Mucosa of rectum (tissue), 2 donors: ENCODE results near the gene LIPG.

Experiments used
- H3K27ac ChIP-seq, 2 donors: one replicate each; pipeline ENCODE4 v1.7.0; 2013; ENCODE audit warnings: inconsistent platforms in 2 of 2, low read depth in 2 of 2, low read length in 2 of 2
- H3K27me3 ChIP-seq, 2 donors: one replicate each; pipeline ENCODE4 v1.7.0; 2013; ENCODE audit warnings: low read length in 2 of 2; ENCODE audit not compliant: control insufficient read depth in 2 of 2, insufficient read depth in 2 of 2
- H3K36me3 ChIP-seq, 2 donors: one replicate each; pipeline ENCODE4 v1.7.0; 2013; ENCODE audit warnings: low read length in 2 of 2; ENCODE audit not compliant: control insufficient read depth in 2 of 2, insufficient read depth in 2 of 2
- H3K4me1 ChIP-seq, 2 donors: one replicate each; pipeline ENCODE4 v1.7.0; 2013; ENCODE audit warnings: low read length in 2 of 2, mild to moderate bottlenecking in 1 of 2; ENCODE audit not compliant: control insufficient read depth in 2 of 2, insufficient read depth in 2 of 2
- H3K4me3 ChIP-seq, 2 donors: one replicate each; pipeline ENCODE4 v1.7.0; 2013; ENCODE audit warnings: low read length in 2 of 2
- H3K9ac ChIP-seq, 2 donors: one replicate each; pipeline ENCODE4 v1.7.0; 2013; ENCODE audit warnings: low read length in 2 of 2, low read depth in 1 of 2, mild to moderate bottlenecking in 1 of 2
- H3K9me3 ChIP-seq, 2 donors: one replicate each; pipeline ENCODE4 v1.7.0; 2013; ENCODE audit warnings: low read length in 2 of 2; ENCODE audit not compliant: control insufficient read depth in 2 of 2
- donor health status: healthy.
- donor health status: Normal muscosa, but diverticular disease.

Gene LIPG

GRCh38 chr18:49608366-49609255 is 46.8 kb downstream of the LIPG start:
- Histone ChIP-seq H3K27me3 (no peaks in the 10 kb centered on the region), H3K9me3 (peaks cover 0 to 3% of the 10 kb centered on the region in 2 donors), H3K4me3 (no peak overlapping the region), H3K27ac (no peak overlapping the region), H3K4me1 (peaks cover under 1 to 1% of the 10 kb centered on the region in 2 donors), H3K9ac (no peak overlapping the region), H3K36me3 (no peaks in the 10 kb centered on the region)

GRCh38 chr18:49609256-49610021 is 47.6 kb downstream of the LIPG start:
- H3K4me3 ChIP-seq, result no peak overlapping the region
- peaks cover 6 to 8% of the 10 kb centered on the region in 2 donors for H3K4me1 ChIP-seq
- H3K9me3 ChIP-seq, result peaks cover 0 to 3% of the 10 kb centered on the region in 2 donors
- no peaks in the 10 kb centered on the region for H3K36me3 ChIP-seq
- H3K27ac ChIP-seq, result no peak overlapping the region
- no peak overlapping the region for H3K9ac ChIP-seq
- no peaks in the 10 kb centered on the region for H3K27me3 ChIP-seq

- peaks cover 0 to 3% of the 10 kb centered on the region in 2 donors for H3K9me3 ChIP-seq
- H3K4me3 ChIP-seq, result no peak overlapping the region
- H3K27me3 ChIP-seq, result no peaks in the 10 kb centered on the region
- H3K27ac ChIP-seq, result no peak overlapping the region
- H3K36me3 ChIP-seq, result no peaks in the 10 kb centered on the region
- H3K9ac ChIP-seq, result no peak overlapping the region
- H3K4me1 ChIP-seq, result peaks cover 6 to 9% of the 10 kb centered on the region in 2 donors
These were observed 48.2 kb downstream of the LIPG start for GRCh38 chr18:49610022-49610445.

GRCh38 chr18:49611316-49611715 is 49.5 kb downstream of the LIPG start:
- no peak overlapping the region for H3K27ac ChIP-seq

DNA sequence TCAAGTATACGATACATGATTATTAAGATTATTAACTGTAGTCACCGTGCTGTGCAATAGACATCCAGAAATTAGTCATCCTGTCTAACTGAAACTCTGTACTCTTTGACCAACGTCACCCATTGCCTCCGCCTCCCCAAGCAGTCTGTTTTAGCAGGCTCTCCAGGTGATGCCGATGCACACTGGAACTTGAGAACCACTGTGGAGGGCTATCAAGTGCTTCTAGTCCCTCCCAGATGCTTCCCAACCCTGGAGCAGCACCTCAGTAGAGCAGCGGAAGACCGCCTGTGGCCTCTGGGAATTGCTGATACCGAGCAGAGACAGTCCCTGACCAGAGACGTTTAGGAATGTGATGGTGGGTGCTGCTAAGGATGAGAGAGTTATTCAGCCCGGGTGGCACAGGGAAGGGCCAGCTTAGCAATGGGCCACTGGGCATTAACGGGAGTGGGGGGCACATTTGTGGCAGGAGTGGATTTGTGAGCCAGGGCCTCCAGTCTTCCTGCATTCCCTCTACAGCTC is 50.7 kb downstream of the LIPG start:
- Histone ChIP-seq H3K9ac (no peak overlapping the region), H3K4me1 (peaks cover 6 to 9% of the 10 kb centered on the region in 2 donors), H3K27me3 (no peaks in the 10 kb centered on the region), H3K36me3 (no peaks in the 10 kb centered on the region), H3K27ac (no peak overlapping the region), H3K9me3 (no peaks in the 10 kb centered on the region), H3K4me3 (no peak overlapping the region)

More at GRCh38 chr18:49611316-49611715, 49.5 kb downstream of the LIPG start:
- H3K4me3 ChIP-seq, result no peak overlapping the region
- H3K27me3 ChIP-seq, result no peaks in the 10 kb centered on the region
- H3K9me3 ChIP-seq, result no peaks in the 10 kb centered on the region
- peaks cover 6 to 9% of the 10 kb centered on the region in 2 donors for H3K4me1 ChIP-seq
- no peaks in the 10 kb centered on the region for H3K36me3 ChIP-seq
- H3K9ac ChIP-seq, result no peak overlapping the region

GRCh38 chr18:49613141-49613640 is 51.3 kb downstream of the LIPG start:
- peaks cover 6 to 9% of the 10 kb centered on the region in 2 donors for H3K4me1 ChIP-seq
- H3K27ac ChIP-seq, result no peak overlapping the region
- no peaks in the 10 kb centered on the region for H3K9me3 ChIP-seq
- H3K9ac ChIP-seq, result no peak overlapping the region
- no peaks in the 10 kb centered on the region for H3K36me3 ChIP-seq
- H3K27me3 ChIP-seq, result no peaks in the 10 kb centered on the region
- no peak overlapping the region for H3K4me3 ChIP-seq

GRCh38 chr18:49613641-49614151 is 51.8 kb downstream of the LIPG start:
- no peaks in the 10 kb centered on the region for H3K9me3 ChIP-seq
- H3K27me3 ChIP-seq, result no peaks in the 10 kb centered on the region
- no peak overlapping the region for H3K9ac ChIP-seq
- no peaks in the 10 kb centered on the region for H3K36me3 ChIP-seq
- no peak overlapping the region for H3K4me3 ChIP-seq
- no peak overlapping the region for H3K27ac ChIP-seq
- H3K4me1 ChIP-seq, result peaks cover 6 to 11% of the 10 kb centered on the region in 2 donors

DNA sequence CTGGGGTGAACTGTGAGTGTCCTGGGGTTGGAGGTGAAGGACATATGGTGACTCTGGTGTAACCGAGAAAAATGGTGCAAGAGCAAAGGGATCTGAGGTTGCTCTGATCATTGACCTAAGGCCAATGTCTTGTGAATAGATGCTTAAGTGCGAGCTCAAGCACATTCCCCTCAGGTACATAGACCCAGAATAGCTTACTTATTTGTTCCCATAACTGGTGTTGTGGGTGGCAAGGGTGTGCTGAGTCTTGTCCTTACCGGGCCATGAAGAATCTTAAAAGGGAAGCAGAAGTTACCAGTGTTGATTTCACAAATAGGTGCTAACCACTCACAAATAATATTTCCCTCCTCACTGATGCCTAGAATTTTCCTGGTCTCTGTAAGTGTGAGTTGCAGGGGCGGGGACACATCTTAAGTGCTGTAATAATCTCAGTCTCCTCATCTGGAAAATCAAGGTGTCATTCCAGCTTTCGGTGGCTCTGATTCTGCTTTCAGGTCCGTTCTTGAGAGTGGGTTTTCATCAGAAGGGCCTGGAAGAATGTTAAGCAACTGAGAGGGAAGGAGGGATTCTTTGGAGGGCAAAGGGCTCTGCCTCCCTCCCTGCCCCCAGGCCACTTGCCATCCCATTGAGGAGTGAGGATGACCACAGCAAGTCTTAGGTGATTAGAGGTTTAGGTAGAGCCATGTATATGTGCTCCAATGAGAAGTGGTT is 54.9 kb downstream of the LIPG start:
- H3K4me3 ChIP-seq, result no peak overlapping the region
- H3K9ac ChIP-seq, result no peak overlapping the region
- no peaks in the 10 kb centered on the region for H3K9me3 ChIP-seq
- peaks cover 6 to 19% of the 10 kb centered on the region in 2 donors for H3K4me1 ChIP-seq
- H3K27me3 ChIP-seq, result no peaks in the 10 kb centered on the region
- H3K36me3 ChIP-seq, result no peaks in the 10 kb centered on the region
- H3K27ac ChIP-seq, result no peak overlapping the region

DNA sequence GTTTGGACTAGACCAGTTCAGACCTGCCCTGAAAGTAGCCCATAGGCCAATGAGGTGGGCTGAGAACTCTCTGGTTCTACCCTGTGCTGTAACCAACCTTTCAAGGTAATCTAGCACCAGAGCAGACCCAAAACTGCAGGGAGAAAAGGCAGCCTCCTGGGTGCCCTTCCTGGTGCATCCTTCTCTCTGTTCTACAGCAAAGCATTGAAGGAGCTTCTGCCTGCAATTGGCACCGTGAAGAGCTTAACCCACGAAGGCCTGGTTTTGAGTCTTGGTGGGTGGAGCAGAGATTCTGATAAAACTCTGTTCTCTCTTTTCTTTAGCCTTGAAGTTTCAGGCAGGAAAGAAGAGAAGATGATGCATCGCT is 55.5 kb downstream of the LIPG start:
- H3K9ac ChIP-seq, result no peak overlapping the region
- no peak overlapping the region for H3K4me3 ChIP-seq
- H3K27me3 ChIP-seq, result no peaks in the 10 kb centered on the region
- no peaks in the 10 kb centered on the region for H3K36me3 ChIP-seq
- H3K27ac ChIP-seq, result no peak overlapping the region
- peaks cover 6 to 19% of the 10 kb centered on the region in 2 donors for H3K4me1 ChIP-seq
- no peaks in the 10 kb centered on the region for H3K9me3 ChIP-seq
